Measurements from ENCODE around the gene PLA1A.

PLA1A gene

GRCh38 chr3:119636891-119637611 is 39.4 kb downstream of the PLA1A start:
- no peak overlapping the region for H3K27ac ChIP-seq (ENCODE audit: low read depth, low read length, severe bottlenecking)

GRCh38 chr3:119637679-119638477 is 40.2 kb downstream of the PLA1A start:
- Histone ChIP-seq H3K36me3 (ENCODE audit: control insufficient read depth, insufficient read depth, low read length) (no peaks in the 10 kb centered on the region), H3K9me3 (ENCODE audit: control insufficient read depth, low read length) (no peaks in the 10 kb centered on the region), H3K4me1 (ENCODE audit: control insufficient read depth, insufficient read depth, low read length, poor library complexity, severe bottlenecking) (peaks cover 19% of the 10 kb centered on the region), H3K4me3 (ENCODE audit: extremely low read depth, insufficient read depth, low read length, poor library complexity, severe bottlenecking) (no peak overlapping the region), H3K27ac (ENCODE audit: low read depth, low read length, severe bottlenecking) (no peak overlapping the region)
- WGBS, 2 experiments (ENCODE audit: insufficient coverage in 2 of 2), result 82 to 100% methylated on average over 1 to 2 of the region's 3 CpGs

More at GRCh38 chr3:119636891-119637611, 39.4 kb downstream of the PLA1A start:
- Histone ChIP-seq H3K36me3 (ENCODE audit: control insufficient read depth, insufficient read depth, low read length) (no peaks in the 10 kb centered on the region), H3K4me3 (ENCODE audit: extremely low read depth, insufficient read depth, low read length, poor library complexity, severe bottlenecking) (no peak overlapping the region), H3K4me1 (ENCODE audit: control insufficient read depth, insufficient read depth, low read length, poor library complexity, severe bottlenecking) (peaks cover 17% of the 10 kb centered on the region), H3K9me3 (ENCODE audit: control insufficient read depth, low read length) (no peaks in the 10 kb centered on the region)
- WGBS, 2 experiments (ENCODE audit: insufficient coverage in 2 of 2), result 97 to 98% methylated on average over 2 of the region's 4 CpGs

DNA sequence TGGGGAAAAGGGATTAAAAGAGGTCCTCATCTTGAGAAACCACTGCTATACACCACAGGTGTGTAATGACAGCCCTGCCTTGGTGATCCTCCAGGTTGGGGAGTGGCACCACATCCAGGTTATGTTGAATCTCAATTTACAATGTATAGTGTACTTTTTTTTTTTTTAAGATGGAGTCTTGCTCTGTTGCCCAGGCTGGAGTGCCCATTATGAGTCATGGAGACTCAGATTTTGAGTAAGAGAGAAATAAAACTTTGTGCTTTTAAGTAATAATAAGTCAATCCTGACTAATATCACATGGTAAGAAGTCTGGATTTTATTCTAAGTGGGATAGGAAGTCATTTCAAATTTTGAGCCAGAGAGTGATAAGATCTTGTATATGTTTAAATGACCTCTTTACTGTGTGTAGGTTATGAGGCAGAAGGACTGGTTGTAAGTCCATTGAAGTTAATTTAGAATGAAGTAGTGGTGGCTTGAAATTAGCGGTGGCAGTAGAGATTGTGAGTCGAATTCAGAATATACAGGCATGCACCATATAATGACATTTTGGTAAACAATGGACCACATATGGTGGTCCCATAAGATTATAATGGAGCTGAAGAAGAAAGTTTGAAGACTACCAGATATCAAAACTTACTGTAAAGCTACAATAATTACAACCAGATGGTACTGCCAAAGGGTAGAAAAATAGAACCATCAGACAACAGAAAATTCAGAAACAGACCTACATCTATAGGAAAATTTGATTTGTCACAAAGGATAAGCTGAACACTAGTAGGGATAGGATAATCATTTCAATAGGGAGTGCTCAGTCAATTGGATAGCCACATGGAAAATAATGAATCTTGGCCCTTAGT is 42.0 kb downstream of the PLA1A start:
- WGBS, 2 experiments (ENCODE audit: insufficient coverage in 2 of 2), result no CpG with 5 or more reads among the region's 2 CpGs
- Histone ChIP-seq H3K4me3 (ENCODE audit: extremely low read depth, insufficient read depth, low read length, poor library complexity, severe bottlenecking) (no peak overlapping the region), H3K4me1 (ENCODE audit: control insufficient read depth, insufficient read depth, low read length, poor library complexity, severe bottlenecking) (peaks cover 25% of the 10 kb centered on the region), H3K27ac (ENCODE audit: low read depth, low read length, severe bottlenecking) (no peak overlapping the region), H3K9me3 (ENCODE audit: control insufficient read depth, low read length) (no peaks in the 10 kb centered on the region), H3K36me3 (ENCODE audit: control insufficient read depth, insufficient read depth, low read length) (no peaks in the 10 kb centered on the region)

- WGBS, 2 experiments (ENCODE audit: insufficient coverage in 2 of 2), result no CpG with 5 or more reads among the region's 2 CpGs
- Histone ChIP-seq H3K9me3 (ENCODE audit: control insufficient read depth, low read length) (no peaks in the 10 kb centered on the region), H3K36me3 (ENCODE audit: control insufficient read depth, insufficient read depth, low read length) (no peaks in the 10 kb centered on the region), H3K27ac (ENCODE audit: low read depth, low read length, severe bottlenecking) (no peak overlapping the region), H3K4me1 (ENCODE audit: control insufficient read depth, insufficient read depth, low read length, poor library complexity, severe bottlenecking) (peaks cover 25% of the 10 kb centered on the region), H3K4me3 (ENCODE audit: extremely low read depth, insufficient read depth, low read length, poor library complexity, severe bottlenecking) (no peak overlapping the region)
Measured at GRCh38 chr3:119641416-119641815, 43.7 kb downstream of the PLA1A start.

DNA sequence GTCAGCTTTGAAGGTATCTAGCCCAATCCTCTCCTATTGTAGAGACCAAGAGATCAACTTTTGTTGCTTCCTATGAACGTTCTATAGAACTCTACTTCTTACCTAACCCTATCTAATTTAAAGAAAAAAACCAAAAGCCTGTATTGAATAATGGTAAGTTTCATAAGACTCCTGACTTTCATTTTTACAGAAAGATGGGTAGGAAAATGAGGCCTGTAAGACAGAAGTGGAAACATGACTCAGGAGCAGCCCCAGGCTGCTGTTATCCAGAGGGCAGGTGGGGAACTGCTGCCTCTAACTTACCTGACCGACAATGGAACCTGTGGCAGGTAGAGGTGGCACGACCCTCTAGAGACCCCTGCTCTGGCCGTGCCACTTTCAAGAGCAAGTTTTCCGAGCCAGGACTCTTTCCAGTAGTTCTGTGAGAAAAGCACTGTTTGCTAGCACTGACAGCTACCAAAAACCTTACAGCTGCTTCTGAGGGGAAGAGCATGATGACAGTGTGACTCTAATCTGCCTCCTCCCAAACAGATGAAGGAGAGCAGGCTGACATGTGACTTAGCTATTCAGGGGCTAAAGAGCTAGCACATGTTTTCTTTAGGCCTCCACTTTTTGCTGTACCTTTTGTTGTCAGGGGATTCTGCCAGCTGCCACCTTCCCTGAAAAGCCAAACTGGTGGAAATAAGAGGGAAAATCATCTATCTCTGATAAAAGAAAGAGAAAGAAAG is 45.2 kb downstream of the PLA1A start:
- Histone ChIP-seq H3K9me3 (ENCODE audit: control insufficient read depth, low read length) (no peaks in the 10 kb centered on the region), H3K27ac (ENCODE audit: low read depth, low read length, severe bottlenecking) (no peak overlapping the region)
- 76 to 91% methylated on average over 4 of the region's 5 CpGs for WGBS, 2 experiments (ENCODE audit: insufficient coverage in 2 of 2)

GRCh38 chr3:119643528-119643927 is 45.8 kb downstream of the PLA1A start:
- 100% methylated on average over 1 of the region's 2 CpGs; no CpG with 5 or more reads in 1 of the 2 experiments for WGBS, 2 experiments (ENCODE audit: insufficient coverage in 2 of 2)
- H3K4me1 ChIP-seq (ENCODE audit: control insufficient read depth, insufficient read depth, low read length, poor library complexity, severe bottlenecking), result peaks cover 16% of the 10 kb centered on the region
- H3K27ac ChIP-seq (ENCODE audit: low read depth, low read length, severe bottlenecking), result no peak overlapping the region
- no peak overlapping the region for H3K4me3 ChIP-seq (ENCODE audit: extremely low read depth, insufficient read depth, low read length, poor library complexity, severe bottlenecking)
- H3K9me3 ChIP-seq (ENCODE audit: control insufficient read depth, low read length), result no peaks in the 10 kb centered on the region
- no peaks in the 10 kb centered on the region for H3K36me3 ChIP-seq (ENCODE audit: control insufficient read depth, insufficient read depth, low read length)

More for the DNA sequence above, 45.2 kb downstream of the PLA1A start:
- H3K4me1 ChIP-seq (ENCODE audit: control insufficient read depth, insufficient read depth, low read length, poor library complexity, severe bottlenecking), result peaks cover 20% of the 10 kb centered on the region
- no peaks in the 10 kb centered on the region for H3K36me3 ChIP-seq (ENCODE audit: control insufficient read depth, insufficient read depth, low read length)
- H3K4me3 ChIP-seq (ENCODE audit: extremely low read depth, insufficient read depth, low read length, poor library complexity, severe bottlenecking), result no peak overlapping the region

- WGBS, 2 experiments (ENCODE audit: insufficient coverage in 2 of 2), result no CpG with 5 or more reads among the region's 1 CpG
- H3K27ac ChIP-seq (ENCODE audit: low read depth, low read length, severe bottlenecking), result no peak overlapping the region
- peaks cover 8% of the 10 kb centered on the region for H3K4me1 ChIP-seq (ENCODE audit: control insufficient read depth, insufficient read depth, low read length, poor library complexity, severe bottlenecking)
- H3K4me3 ChIP-seq (ENCODE audit: extremely low read depth, insufficient read depth, low read length, poor library complexity, severe bottlenecking), result no peak overlapping the region
- H3K36me3 ChIP-seq (ENCODE audit: control insufficient read depth, insufficient read depth, low read length), result no peaks in the 10 kb centered on the region
- no peaks in the 10 kb centered on the region for H3K9me3 ChIP-seq (ENCODE audit: control insufficient read depth, low read length)
Measured at GRCh38 chr3:119644481-119644880, 46.8 kb downstream of the PLA1A start.

DNA sequence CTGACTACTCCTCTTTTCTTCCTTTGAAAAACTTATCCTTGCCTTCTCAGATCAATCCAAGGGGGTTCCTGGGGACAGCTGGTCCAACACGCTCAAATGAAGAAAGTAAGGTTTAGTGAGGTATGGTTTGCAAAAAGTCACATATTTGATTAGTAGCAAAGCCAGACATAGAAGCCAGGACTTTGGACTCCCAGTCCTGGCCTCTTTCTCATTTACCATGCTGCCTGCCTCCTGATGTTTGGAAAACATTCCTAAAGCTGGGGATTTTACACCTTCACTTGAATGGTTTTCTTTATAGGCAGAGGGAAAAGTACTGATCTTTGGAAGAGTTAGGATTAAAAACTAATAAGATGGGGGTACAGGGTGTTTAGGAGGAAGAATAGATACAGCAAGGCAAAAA is 48.1 kb downstream of the PLA1A start:
- Histone ChIP-seq H3K4me1 (ENCODE audit: control insufficient read depth, insufficient read depth, low read length, poor library complexity, severe bottlenecking) (peaks cover 8% of the 10 kb centered on the region), H3K36me3 (ENCODE audit: control insufficient read depth, insufficient read depth, low read length) (no peaks in the 10 kb centered on the region), H3K27ac (ENCODE audit: low read depth, low read length, severe bottlenecking) (no peak overlapping the region), H3K4me3 (ENCODE audit: extremely low read depth, insufficient read depth, low read length, poor library complexity, severe bottlenecking) (no peak overlapping the region), H3K9me3 (ENCODE audit: control insufficient read depth, low read length) (no peaks in the 10 kb centered on the region)
- WGBS, 2 experiments (ENCODE audit: insufficient coverage in 2 of 2), result no CpG with 5 or more reads among the region's 1 CpG

- peaks cover 8% of the 10 kb centered on the region for H3K4me1 ChIP-seq (ENCODE audit: control insufficient read depth, insufficient read depth, low read length, poor library complexity, severe bottlenecking)
- no peak overlapping the region for H3K4me3 ChIP-seq (ENCODE audit: extremely low read depth, insufficient read depth, low read length, poor library complexity, severe bottlenecking)
- H3K27ac ChIP-seq (ENCODE audit: low read depth, low read length, severe bottlenecking), result no peak overlapping the region
- 90% methylated on average over 2 of the region's 2 CpGs; no CpG with 5 or more reads in 1 of the 2 experiments for WGBS, 2 experiments (ENCODE audit: insufficient coverage in 2 of 2)
- no peaks in the 10 kb centered on the region for H3K9me3 ChIP-seq (ENCODE audit: control insufficient read depth, low read length)
- H3K36me3 ChIP-seq (ENCODE audit: control insufficient read depth, insufficient read depth, low read length), result no peaks in the 10 kb centered on the region
Measured at GRCh38 chr3:119647171-119647570, 49.5 kb downstream of the PLA1A start.
